ENCODE measurements around the gene LRBA.

Gene LRBA

DNA sequence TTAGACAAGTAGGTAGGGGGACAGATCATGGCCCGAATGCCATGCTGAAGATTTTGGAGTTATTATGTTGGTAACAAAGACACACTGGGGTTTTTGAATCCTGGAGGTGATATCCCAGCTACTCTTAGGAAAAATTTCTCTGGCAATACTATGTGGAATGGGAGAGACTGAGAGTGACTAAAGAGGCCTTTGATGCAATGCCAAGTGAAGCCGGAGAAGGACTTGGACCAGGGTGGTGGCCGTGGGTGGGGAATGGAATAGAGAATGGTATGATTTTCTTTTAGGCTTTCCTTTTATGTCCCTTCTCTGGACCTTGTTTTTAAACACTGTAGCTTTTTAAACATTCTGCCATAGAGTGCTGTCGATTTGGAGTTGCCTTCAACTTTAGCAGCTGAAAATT, 795.2 kb downstream of the LRBA start:
- no peak for DNase-seq (ENCODE audit: extremely low read depth, low read depth)
- H3K4me3 ChIP-seq (replicated peaks; ENCODE audit: low read depth, low read length): no peak overlapping the region

DNA sequence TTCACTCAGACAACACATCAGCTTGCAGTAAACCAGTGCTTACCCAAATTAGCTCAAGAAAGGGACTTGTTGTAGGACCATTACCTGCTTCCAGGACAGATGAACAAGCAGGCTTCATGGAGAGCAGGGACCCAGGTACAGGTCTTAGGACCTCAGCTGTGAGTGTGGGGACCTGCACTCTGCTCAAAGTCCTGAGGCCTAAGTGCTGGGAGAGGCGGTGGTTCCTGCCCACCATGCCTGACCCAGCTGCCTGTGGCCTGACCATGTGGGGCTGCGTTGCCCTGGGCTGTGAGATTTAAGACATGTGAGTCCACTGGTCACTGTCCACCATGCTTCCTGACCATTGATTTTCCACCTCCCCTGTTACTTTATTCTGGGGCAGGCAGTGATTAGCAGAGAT, 796.6 kb downstream of the LRBA start:
- no peak overlapping the region for H3K4me3 ChIP-seq (replicated peaks; ENCODE audit: low read depth, low read length)
- no peak for DNase-seq (ENCODE audit: extremely low read depth, low read depth)
- TF ChIP-seq, protein P1, sequence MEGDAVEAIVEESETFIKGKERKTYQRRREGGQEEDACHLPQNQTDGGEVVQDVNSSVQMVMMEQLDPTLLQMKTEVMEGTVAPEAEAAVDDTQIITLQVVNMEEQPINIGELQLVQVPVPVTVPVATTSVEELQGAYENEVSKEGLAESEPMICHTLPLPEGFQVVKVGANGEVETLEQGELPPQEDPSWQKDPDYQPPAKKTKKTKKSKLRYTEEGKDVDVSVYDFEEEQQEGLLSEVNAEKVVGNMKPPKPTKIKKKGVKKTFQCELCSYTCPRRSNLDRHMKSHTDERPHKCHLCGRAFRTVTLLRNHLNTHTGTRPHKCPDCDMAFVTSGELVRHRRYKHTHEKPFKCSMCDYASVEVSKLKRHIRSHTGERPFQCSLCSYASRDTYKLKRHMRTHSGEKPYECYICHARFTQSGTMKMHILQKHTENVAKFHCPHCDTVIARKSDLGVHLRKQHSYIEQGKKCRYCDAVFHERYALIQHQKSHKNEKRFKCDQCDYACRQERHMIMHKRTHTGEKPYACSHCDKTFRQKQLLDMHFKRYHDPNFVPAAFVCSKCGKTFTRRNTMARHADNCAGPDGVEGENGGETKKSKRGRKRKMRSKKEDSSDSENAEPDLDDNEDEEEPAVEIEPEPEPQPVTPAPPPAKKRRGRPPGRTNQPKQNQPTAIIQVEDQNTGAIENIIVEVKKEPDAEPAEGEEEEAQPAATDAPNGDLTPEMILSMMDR (IDR thresholded peaks at IDR 0.05; ENCODE audit: low read depth, low read length, missing control alignments): no peak

More for the DNA sequence above, 795.2 kb downstream of the LRBA start:
- TF ChIP-seq, protein P1 (IDR thresholded peaks at IDR 0.05; ENCODE audit: low read depth, low read length, missing control alignments): no peak

DNA sequence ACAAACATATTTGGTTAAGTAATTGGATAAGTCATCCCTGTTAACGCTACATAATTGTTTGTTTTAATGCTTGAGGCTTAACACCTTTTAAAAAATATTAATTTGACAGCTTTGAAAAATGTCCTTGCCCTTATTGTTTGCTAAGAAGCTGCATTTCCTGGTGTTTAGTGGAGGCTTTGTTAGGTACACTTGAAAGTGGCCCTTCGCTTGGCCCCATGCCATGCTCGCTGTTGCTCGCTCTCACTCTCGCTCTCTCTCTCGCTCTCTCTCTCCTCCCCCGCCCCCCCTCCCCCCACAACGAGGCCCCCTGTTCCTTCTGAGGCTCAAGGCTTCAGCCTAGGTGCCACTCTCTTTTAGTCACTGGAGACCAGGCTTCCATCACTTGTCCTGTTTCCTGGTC, 797.3 kb downstream of the LRBA start:
- no peak overlapping the region for H3K4me3 ChIP-seq (replicated peaks; ENCODE audit: low read depth, low read length)
- DNase-seq (ENCODE audit: extremely low read depth, low read depth): no peak
- TF ChIP-seq, protein P1 (IDR thresholded peaks at IDR 0.05; ENCODE audit: low read depth, low read length, missing control alignments): no peak

DNA sequence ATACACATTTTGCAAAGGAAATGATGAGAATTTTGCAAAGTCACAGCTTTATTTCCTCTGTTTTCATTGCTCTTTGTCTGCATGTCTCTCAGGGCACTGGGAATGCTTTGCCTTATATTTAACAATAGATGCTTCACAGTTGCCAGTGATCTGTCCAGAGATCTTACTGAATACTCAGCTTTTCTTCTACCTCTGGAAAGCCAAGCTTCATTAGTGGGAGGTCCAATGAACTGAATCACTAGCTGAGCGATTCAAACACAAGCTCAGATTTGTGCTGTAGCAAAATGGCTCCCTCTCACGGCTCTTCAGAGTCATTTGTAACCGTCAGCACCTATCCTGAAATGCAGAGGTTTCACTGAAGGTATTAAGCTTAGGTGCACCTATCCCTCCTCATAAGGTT, 797.9 kb downstream of the LRBA start:
- no peak for DNase-seq (ENCODE audit: extremely low read depth, low read depth)
- H3K4me3 ChIP-seq (replicated peaks; ENCODE audit: low read depth, low read length): no peak overlapping the region
- TF ChIP-seq, protein P1 (IDR thresholded peaks at IDR 0.05; ENCODE audit: low read depth, low read length, missing control alignments): peak; percentile 37

DNA sequence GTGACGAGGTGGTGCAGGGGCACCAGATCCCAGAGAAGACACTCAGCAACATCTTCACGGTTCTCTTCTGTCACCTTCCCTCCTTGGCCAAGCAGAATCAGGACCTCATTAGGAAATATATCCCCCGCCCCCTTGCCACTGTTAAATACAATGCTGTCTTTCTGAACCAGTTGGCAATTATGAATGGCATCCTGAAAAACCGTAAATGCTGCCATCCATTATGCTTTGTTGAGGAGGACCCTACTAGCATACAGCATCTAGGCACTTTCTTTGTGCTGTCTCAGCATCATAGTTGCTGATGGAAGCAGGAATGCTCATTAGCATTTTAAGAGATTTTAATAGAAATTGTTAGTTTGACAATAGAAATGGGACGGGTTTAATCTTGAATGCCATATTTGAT, 798.4 kb downstream of the LRBA start:
- TF ChIP-seq, protein P1 (IDR thresholded peaks at IDR 0.05; ENCODE audit: low read depth, low read length, missing control alignments): no peak
- DNase-seq (ENCODE audit: extremely low read depth, low read depth): no peak
- H3K4me3 ChIP-seq (replicated peaks; ENCODE audit: low read depth, low read length): no peak overlapping the region

DNA sequence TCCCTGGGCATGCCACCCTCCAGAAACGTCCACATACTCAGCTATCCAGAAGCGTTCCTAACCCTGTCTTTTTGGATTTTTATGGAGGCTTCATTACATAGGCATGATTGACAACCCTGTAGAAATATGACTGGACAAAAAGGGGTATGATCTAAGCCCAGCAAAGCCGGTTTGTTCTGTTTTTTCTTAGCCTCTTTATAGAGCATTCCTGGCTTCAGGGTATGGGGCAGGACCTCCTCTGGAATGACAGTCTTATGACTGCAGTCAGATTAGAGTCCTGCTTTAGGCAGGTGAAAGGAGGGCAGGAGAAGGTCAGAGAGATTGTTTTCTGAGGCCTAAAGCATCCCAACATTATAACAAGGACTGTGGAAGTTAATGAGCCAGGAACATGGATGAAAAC, 799.5 kb downstream of the LRBA start:
- H3K4me3 ChIP-seq (replicated peaks; ENCODE audit: low read depth, low read length): no peak overlapping the region
- TF ChIP-seq, protein P1 (IDR thresholded peaks at IDR 0.05; ENCODE audit: low read depth, low read length, missing control alignments): no peak
- no peak for DNase-seq (ENCODE audit: extremely low read depth, low read depth)
